Neural progenitor cell (in vitro differentiated cells): ENCODE measurements around the gene YTHDF1. TPM values are rescaled to one million over a fixed set of nuclear protein-coding genes. Genes with fewer than 3 reads are reported as not detected.

Source experiments
- DNase-seq: peaks from one replicate; pipeline ENCODE4 v3.0.0-alpha.2; 2016; ENCODE audit warnings: low spot score
- H2AFZ ChIP-seq: fragments of 200-600 bp; sonication (generic); replicated peaks from 2 replicates; pipeline ENCODE4 v1.6.1; 2016; ENCODE audit warnings: antibody characterized with exemption
- H3F3A ChIP-seq: fragments of 200-600 bp; sonication (generic); 2 replicates; pipeline ENCODE4 v1.6.1; 2016; ENCODE audit warnings: antibody characterized with exemption, low read depth
- H3K27ac ChIP-seq: fragments of 200-600 bp; sonication (generic); 2 replicates; pipeline ENCODE4 v1.5.1; 2016; ENCODE audit warnings: mild to moderate bottlenecking
- H3K27me3 ChIP-seq: fragments of 200-600 bp; sonication (generic); 2 replicates; pipeline ENCODE4 v1.6.1; 2016; ENCODE audit warnings: mild to moderate bottlenecking, moderate library complexity
- H3K36me3 ChIP-seq: fragments of 200-600 bp; sonication (generic); 2 replicates; pipeline ENCODE4 v1.5.1; 2016
- H3K4me1 ChIP-seq: fragments of 200-600 bp; sonication (generic); 2 replicates; pipeline ENCODE4 v1.6.1; 2016; ENCODE audit warnings: mixed run types
- H3K4me2 ChIP-seq: fragments of 200-600 bp; sonication (generic); 2 replicates; pipeline ENCODE4 v1.6.1; 2016
- H3K4me3 ChIP-seq: fragments of 200-600 bp; sonication (generic); 2 replicates; pipeline ENCODE4 v1.5.1; 2016
- H3K79me2 ChIP-seq: fragments of 200-600 bp; sonication (generic); 2 replicates; pipeline ENCODE4 v1.6.1; 2016; ENCODE audit warnings: low read depth
- H3K9ac ChIP-seq: fragments of 200-600 bp; sonication (generic); 2 replicates; pipeline ENCODE4 v1.6.1; 2016
- H3K9me3 ChIP-seq: fragments of 200-600 bp; sonication (generic); 2 replicates; pipeline ENCODE4 v1.5.1; 2016; ENCODE audit warnings: low read depth
- H4K20me1 ChIP-seq: fragments of 200-600 bp; sonication (generic); 2 replicates; pipeline ENCODE4 v1.6.1; 2016; ENCODE audit warnings: low read depth
- H3K27ac Mint-ChIP-seq: 3 replicates; pipeline ENCODE4 v1.8.0; 2021; ENCODE audit warnings: mixed read lengths
- H3K27me3 Mint-ChIP-seq: 2 replicates; pipeline ENCODE4 v1.8.0; 2022; ENCODE audit warnings: low read depth, mild to moderate bottlenecking, inconsistent platforms, moderate library complexity, mixed read lengths; ENCODE audit not compliant: insufficient read depth
- H3K36me3 Mint-ChIP-seq: 3 replicates; pipeline ENCODE4 v1.8.0; 2021; ENCODE audit warnings: mixed read lengths
- H3K4me1 Mint-ChIP-seq: 3 replicates; pipeline ENCODE4 v1.8.0; 2021; ENCODE audit warnings: mixed read lengths
- H3K4me3 Mint-ChIP-seq: 3 replicates; pipeline ENCODE4 v1.8.0; 2021; ENCODE audit warnings: mild to moderate bottlenecking, moderate library complexity, mixed read lengths
- H3K9me3 Mint-ChIP-seq: 3 replicates; pipeline ENCODE4 v1.8.0; 2020; ENCODE audit warnings: mixed read lengths
- EZH2 ChIP-seq: fragments of 200-600 bp; sonication (generic); IDR thresholded peaks from 2 replicates; pipeline ENCODE4 v1.6.1; 2017; ENCODE audit warnings: antibody characterized with exemption, mild to moderate bottlenecking, moderate library complexity
- EZH2phosphoT487 ChIP-seq: fragments of 200-600 bp; sonication (generic); IDR thresholded peaks from 2 replicates; pipeline ENCODE4 v1.6.1; 2017; ENCODE audit warnings: antibody characterized with exemption
- total RNA-seq: library from RNA; depleted of rRNA; stranded (reverse); fragments of >200 nt; gene quantifications from 2 replicates; pipeline ENCODE4 v1.2.3, GENCODE V29; 2015; ENCODE audit warnings: low replicate concordance
- TF ChIP-seq, protein P1 (sequence below): fragments of 200-600 bp; sonication (generic); IDR thresholded peaks from 2 replicates; pipeline ENCODE4 v1.5.1; 2017; ENCODE audit warnings: antibody characterized with exemption, mild to moderate bottlenecking

Gene YTHDF1
- total RNA-seq, 1 donor from 2014 or later: 28.1 TPM

DNA sequence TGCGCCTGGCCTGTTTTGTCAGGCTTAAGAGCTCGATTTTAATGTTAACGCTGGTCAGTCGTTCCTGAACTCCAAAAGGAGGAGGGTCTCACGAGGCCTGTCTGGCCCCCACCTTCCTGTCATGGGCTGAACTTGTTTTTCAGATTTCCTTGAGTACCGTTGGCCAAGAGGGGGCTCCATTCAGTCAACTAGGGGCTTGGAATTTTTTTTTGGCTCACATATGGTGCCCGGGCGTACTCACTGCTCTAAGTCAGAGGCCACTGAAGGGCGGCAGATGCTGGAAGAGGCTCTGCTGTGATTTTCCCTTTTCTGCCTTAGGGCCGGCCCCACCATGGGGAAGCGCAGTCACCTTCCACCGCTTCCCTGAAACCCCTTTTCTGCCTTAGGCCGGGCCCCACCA, 12.9 kb upstream of the YTHDF1 start:
- no peak overlapping the region for H3K4me3 Mint-ChIP-seq
- DNase-seq: no peak
- H3K9me3 Mint-ChIP-seq: no peaks in the 10 kb centered on the region
- H3K36me3 Mint-ChIP-seq: no peaks in the 10 kb centered on the region
- Histone ChIP-seq H3F3A (peaks cover 30% of the 10 kb centered on the region), H4K20me1 (no peaks in the 10 kb centered on the region), H3K4me2 (no peak overlapping the region), H3K9ac (no peak overlapping the region), H3K4me3 (no peak overlapping the region), H3K4me1 (peaks cover 34% of the 10 kb centered on the region), H3K79me2 (no peaks in the 10 kb centered on the region), H3K27ac (no peak overlapping the region), H3K9me3 (no peaks in the 10 kb centered on the region), H2AFZ (no peak overlapping the region), H3K27me3 (no peaks in the 10 kb centered on the region), H3K36me3 (no peaks in the 10 kb centered on the region)
- TF ChIP-seq, protein P1, sequence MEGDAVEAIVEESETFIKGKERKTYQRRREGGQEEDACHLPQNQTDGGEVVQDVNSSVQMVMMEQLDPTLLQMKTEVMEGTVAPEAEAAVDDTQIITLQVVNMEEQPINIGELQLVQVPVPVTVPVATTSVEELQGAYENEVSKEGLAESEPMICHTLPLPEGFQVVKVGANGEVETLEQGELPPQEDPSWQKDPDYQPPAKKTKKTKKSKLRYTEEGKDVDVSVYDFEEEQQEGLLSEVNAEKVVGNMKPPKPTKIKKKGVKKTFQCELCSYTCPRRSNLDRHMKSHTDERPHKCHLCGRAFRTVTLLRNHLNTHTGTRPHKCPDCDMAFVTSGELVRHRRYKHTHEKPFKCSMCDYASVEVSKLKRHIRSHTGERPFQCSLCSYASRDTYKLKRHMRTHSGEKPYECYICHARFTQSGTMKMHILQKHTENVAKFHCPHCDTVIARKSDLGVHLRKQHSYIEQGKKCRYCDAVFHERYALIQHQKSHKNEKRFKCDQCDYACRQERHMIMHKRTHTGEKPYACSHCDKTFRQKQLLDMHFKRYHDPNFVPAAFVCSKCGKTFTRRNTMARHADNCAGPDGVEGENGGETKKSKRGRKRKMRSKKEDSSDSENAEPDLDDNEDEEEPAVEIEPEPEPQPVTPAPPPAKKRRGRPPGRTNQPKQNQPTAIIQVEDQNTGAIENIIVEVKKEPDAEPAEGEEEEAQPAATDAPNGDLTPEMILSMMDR: peak; percentile 20
- no peak for TF ChIP-seq EZH2phosphoT487
- H3K4me1 Mint-ChIP-seq: peaks cover 57% of the 10 kb centered on the region
- no peak overlapping the region for H3K27ac Mint-ChIP-seq
- H3K27me3 Mint-ChIP-seq: peaks cover 14% of the 10 kb centered on the region

DNA sequence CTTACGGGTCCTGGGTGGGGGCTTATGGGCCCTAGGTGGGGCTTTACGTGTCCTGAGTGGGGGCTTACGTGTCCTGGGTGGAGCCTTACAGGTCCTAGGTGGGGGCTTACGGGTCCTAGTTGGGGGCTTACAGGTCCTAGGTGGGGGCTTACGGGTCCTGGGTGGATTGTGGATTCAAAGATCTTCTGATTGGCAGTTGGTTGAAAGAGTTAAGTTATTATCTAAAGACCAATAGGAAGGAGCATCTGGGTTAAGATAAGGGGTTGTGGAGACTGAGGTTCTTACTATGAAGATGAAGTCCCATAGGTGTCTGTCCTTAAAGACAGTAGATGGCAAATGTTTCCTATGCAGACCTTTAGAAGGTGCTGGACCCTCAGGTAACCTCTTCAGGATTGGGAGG, 11.3 kb upstream of the YTHDF1 start:
- peaks cover 30% of the 10 kb centered on the region for H3F3A ChIP-seq
- peak overlapping the region; percentile 60 for H3K27ac Mint-ChIP-seq
- peak overlapping the region; percentile 30 for H3K4me3 Mint-ChIP-seq
- no peaks in the 10 kb centered on the region for H3K36me3 ChIP-seq
- H3K27me3 ChIP-seq: no peaks in the 10 kb centered on the region
- H2AFZ ChIP-seq: no peak overlapping the region
- peaks cover 34% of the 10 kb centered on the region for H3K4me1 ChIP-seq
- H3K9me3 Mint-ChIP-seq: no peaks in the 10 kb centered on the region
- no peaks in the 10 kb centered on the region for H3K79me2 ChIP-seq
- H3K9me3 ChIP-seq: no peaks in the 10 kb centered on the region
- no peak for DNase-seq
- H3K4me2 ChIP-seq: no peak overlapping the region
- no peaks in the 10 kb centered on the region for H4K20me1 ChIP-seq
- peaks cover 19% of the 10 kb centered on the region for H3K27me3 Mint-ChIP-seq
- H3K4me3 ChIP-seq: no peak overlapping the region
- peaks cover 59% of the 10 kb centered on the region for H3K4me1 Mint-ChIP-seq
- H3K36me3 Mint-ChIP-seq: no peaks in the 10 kb centered on the region
- no peak for TF ChIP-seq EZH2phosphoT487
- no peak for TF ChIP-seq EZH2
- TF ChIP-seq, protein P1: no peak
- no peak overlapping the region for H3K9ac ChIP-seq
- H3K27ac ChIP-seq: no peak overlapping the region

DNA sequence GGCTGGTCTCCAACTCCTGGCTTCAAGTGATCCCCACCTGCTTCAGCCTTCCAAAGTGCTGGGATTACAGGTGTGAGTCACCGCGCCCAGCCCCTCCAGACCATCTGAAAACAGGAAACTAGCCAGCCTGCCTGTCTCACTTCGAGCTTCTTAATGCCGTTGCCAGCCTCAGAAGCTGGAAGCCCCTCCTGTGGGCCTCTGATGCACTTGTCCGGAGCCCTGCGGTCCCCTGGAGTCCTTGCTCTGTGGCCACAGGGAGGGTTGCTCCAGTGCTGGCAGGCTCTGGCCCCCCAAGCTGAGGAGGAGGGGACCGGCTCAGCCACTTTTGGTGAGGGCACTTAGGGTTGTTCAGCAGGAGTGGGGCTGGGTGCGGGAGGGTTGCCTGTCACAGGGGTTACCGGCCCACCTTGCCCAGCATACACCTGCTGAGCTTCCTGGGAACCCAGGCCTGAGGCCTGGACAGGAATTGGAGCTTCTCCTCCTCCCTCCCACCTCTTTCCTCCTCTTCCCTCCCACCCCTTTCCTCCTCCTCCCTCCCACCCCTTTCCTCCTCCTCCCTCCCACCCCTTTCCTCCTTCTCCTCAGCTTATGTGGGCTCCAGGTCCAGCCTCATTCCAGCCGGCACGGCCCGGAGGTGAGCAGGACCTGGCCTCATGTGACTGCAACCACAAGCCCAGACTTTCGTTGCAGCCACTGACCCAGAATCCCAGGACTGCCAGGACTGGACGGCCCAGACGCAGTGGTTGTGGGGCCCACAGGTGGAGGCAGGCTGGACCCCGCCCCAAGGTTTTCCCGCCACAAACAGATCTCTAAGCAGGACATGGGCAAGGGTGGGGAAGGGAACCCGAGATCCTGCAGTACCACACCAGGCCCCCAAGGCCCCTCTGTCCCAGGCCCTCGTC, 10.4 kb upstream of the YTHDF1 start:
- H3K4me3 ChIP-seq: no peak overlapping the region
- H3K9me3 Mint-ChIP-seq: no peaks in the 10 kb centered on the region
- H3K27ac Mint-ChIP-seq: no peak overlapping the region
- no peak for TF ChIP-seq EZH2phosphoT487
- peaks cover 19% of the 10 kb centered on the region for H3K27me3 Mint-ChIP-seq
- H3K79me2 ChIP-seq: no peaks in the 10 kb centered on the region
- H3K4me1 ChIP-seq: peaks cover 34% of the 10 kb centered on the region
- no peaks in the 10 kb centered on the region for H3K36me3 ChIP-seq
- H3F3A ChIP-seq: peaks cover 30% of the 10 kb centered on the region
- H2AFZ ChIP-seq: no peak overlapping the region
- no peaks in the 10 kb centered on the region for H3K9me3 ChIP-seq
- no peak overlapping the region for H3K4me3 Mint-ChIP-seq
- DNase-seq: no peak
- no peak overlapping the region for H3K9ac ChIP-seq
- no peaks in the 10 kb centered on the region for H3K27me3 ChIP-seq
- no peak overlapping the region for H3K27ac ChIP-seq
- H3K4me2 ChIP-seq: no peak overlapping the region
- no peaks in the 10 kb centered on the region for H4K20me1 ChIP-seq
- peaks cover 52% of the 10 kb centered on the region for H3K4me1 Mint-ChIP-seq
- H3K36me3 Mint-ChIP-seq: no peaks in the 10 kb centered on the region

DNA sequence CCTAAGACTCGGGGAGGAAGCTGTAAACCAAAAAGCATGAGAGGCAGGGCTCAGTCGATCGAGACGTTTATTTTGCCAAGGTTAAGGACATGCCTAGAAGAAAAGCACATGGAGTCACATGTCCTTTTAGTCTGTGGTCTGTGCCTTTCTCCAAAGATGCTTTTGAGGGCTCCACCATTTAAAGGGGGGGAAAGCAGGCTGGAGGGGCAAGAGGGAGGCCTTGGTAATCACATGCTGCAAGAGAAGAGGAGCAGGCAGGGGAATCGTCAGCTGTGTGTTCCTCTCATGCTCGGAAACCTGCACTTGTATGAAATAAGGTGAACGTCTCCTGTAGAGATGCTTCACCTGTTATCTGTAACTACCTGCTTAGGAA, 9.1 kb upstream of the YTHDF1 start:
- Mint-ChIP-seq H3K4me1 (peaks cover 43% of the 10 kb centered on the region), H3K27ac (peak overlapping the region; percentile 78), H3K36me3 (no peaks in the 10 kb centered on the region), H3K27me3 (peaks cover 24% of the 10 kb centered on the region), H3K9me3 (no peaks in the 10 kb centered on the region), H3K4me3 (no peak overlapping the region)
- no peak for DNase-seq
- no peaks in the 10 kb centered on the region for H4K20me1 ChIP-seq
- no peaks in the 10 kb centered on the region for H3K9me3 ChIP-seq
- peaks cover 7% of the 10 kb centered on the region for H3K27me3 ChIP-seq
- H3K4me1 ChIP-seq: peaks cover 24% of the 10 kb centered on the region
- H2AFZ ChIP-seq: no peak overlapping the region
- TF ChIP-seq EZH2 (no peak), EZH2phosphoT487 (no peak)
- TF ChIP-seq, protein P1: no peak
- H3F3A ChIP-seq: peaks cover 22% of the 10 kb centered on the region
- H3K4me3 ChIP-seq: no peak overlapping the region
- no peak overlapping the region for H3K27ac ChIP-seq
- H3K36me3 ChIP-seq: no peaks in the 10 kb centered on the region
- no peak overlapping the region for H3K4me2 ChIP-seq
- no peak overlapping the region for H3K9ac ChIP-seq
- no peaks in the 10 kb centered on the region for H3K79me2 ChIP-seq
